ENCODE data around the gene EIF2S3. TPM values are rescaled to one million over a fixed set of nuclear protein-coding genes. Genes with fewer than 3 reads are reported as not detected.
"Not testable (repeated sequence)": the region's sequence is repeated elsewhere in the genome, so short reads cannot be mapped to it uniquely, and the experiment has no call there.

EIF2S3 gene
- total RNA-seq, 2 experiments from 2014 or later: 316 to 336 TPM

- Mint-ChIP-seq H3K36me3 (ENCODE audit: low read depth) (peaks cover 20% of the 10 kb centered on the region), H3K4me1 (peaks cover 27% of the 10 kb centered on the region), H3K4me3 (peak overlapping the region; percentile 83), H3K27ac (peak overlapping the region; percentile 83), H3K9me3 (ENCODE audit: low read depth) (no peaks in the 10 kb centered on the region), H3K27me3 (no peaks in the 10 kb centered on the region)
- no peak for ATAC-seq
- no peak for DNase-seq
- POLR2A ChIA-PET: interaction anchor here (4.3 kb wide), 1 partner anchor 30 kb away, joined by 31 read pairs; the partner anchor contains the start of gene EIF2S3
- intact Hi-C loops (cut with DNase I, micrococcal nuclease): loop anchor here (2.0 to 10.0 kb wide), 5 partner anchors 57 to 359 kb away; partner anchors contain the start of genes CXorf58 (in 1 of the 2) and PRDX4 (in 1 of the 2)
- CTCF ChIA-PET: interaction anchor here (0.5 to 4.2 kb wide), 3 partner anchors 9 to 126 kb away, joined by 3 to 32 read pairs (median 3); partner anchors contain the start of gene EIF2S3
Observed at GRCh38 chrX:24023972-24024669, 30.6 kb upstream of the EIF2S3 start.

DNA sequence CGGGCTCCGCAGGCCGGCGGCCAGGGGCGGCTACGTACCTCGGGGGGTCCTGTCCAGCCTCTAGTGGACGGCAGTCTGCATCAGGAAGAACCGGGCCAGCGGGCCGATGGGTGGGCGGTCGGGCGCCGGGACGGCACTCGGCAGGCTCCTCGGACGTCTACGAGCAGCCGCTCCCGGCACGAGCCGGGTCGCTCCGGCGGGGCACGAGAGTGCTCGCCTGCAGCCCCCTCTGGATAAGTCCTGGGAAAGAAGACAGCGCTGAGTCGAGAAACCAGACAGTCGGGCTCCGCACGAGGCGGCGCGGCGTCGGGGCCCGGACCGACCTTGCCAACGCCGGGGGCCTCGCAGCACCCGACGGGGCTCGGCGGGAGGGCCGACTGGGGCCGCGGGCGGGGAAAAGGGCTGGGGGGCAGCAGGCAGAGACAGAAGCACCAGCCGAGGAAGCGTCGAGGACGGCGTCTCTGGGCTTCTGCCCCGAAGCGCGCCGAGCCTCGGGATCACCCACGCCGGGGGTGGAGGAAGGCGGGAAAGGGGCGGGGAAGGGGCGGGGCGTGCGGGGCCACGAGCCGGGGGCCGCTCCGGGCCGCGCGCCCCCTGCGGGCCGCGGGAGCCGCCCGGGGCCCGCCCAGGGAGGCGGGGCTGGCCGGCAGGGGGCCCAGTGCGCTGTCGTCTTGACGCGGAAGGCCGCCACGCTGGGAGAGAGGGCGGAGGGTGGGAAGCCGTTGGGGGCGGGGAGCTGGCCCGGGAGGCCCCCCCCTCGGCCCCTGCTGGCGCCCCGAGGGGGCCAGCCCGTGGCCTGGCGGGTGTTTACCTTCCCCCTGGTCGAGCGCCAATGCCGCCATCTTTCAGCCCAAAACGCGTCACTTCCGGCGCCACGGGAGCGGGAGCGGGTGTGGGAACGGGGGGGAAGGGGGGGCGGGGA lies 29.7 kb upstream of the EIF2S3 start:
- Mint-ChIP-seq H3K9me3 (ENCODE audit: low read depth) (no peaks in the 10 kb centered on the region), H3K27ac (peak overlapping the region; percentile 58)

GRCh38 chrX:24025741-24026403 lies 28.9 kb upstream of the EIF2S3 start:
- peaks cover 13% of the 10 kb centered on the region for H3K4me1 Mint-ChIP-seq
- peak; percentile 27 for ATAC-seq
- intact Hi-C loops (cut with DNase I, micrococcal nuclease): loop anchor here (1.0 to 10.0 kb wide), 11 partner anchors 28 to 361 kb away; partner anchors contain the start of genes CXorf58 (in 2 of the 2), EIF2S3 (in 2 of the 2), PRDX4 (in 1 of the 2) and SAT1 (in 1 of the 2)
- H3K27ac Mint-ChIP-seq: peak overlapping the region; percentile 86
- no peaks in the 10 kb centered on the region for H3K9me3 Mint-ChIP-seq (ENCODE audit: low read depth)
- CTCF ChIA-PET: interaction anchor here (1.1 to 4.2 kb wide), 3 partner anchors 29 to 118 kb away, joined by 4 to 32 read pairs (median 10); partner anchors contain the start of genes APOO, CXorf58 and EIF2S3
- peak overlapping the region; percentile 83 for H3K4me3 Mint-ChIP-seq
- H3K27me3 Mint-ChIP-seq: no peaks in the 10 kb centered on the region
- POLR2A ChIA-PET: interaction anchor here (0.7 to 4.3 kb wide), 4 partner anchors 16 to 243 kb away, joined by 3 to 31 read pairs (median 4); partner anchors contain the start of genes EIF2S3 and SAT1
- H3K36me3 Mint-ChIP-seq (ENCODE audit: low read depth): peaks cover 14% of the 10 kb centered on the region
- no peak for DNase-seq

More for the DNA sequence above, 29.7 kb upstream of the EIF2S3 start:
- Mint-ChIP-seq H3K4me3 (peak overlapping the region; percentile 83), H3K27me3 (no peaks in the 10 kb centered on the region), H3K36me3 (ENCODE audit: low read depth) (peaks cover 14% of the 10 kb centered on the region), H3K4me1 (peaks cover 19% of the 10 kb centered on the region)
- intact Hi-C loops (cut with DNase I, micrococcal nuclease): loop anchor here (1.0 to 10.0 kb wide), 11 partner anchors 29 to 360 kb away; partner anchors contain the start of genes CXorf58 (in 2 of the 2), EIF2S3 (in 1 of the 2), PRDX4 (in 1 of the 2) and SAT1 (in 1 of the 2)
- ATAC-seq (peak; percentile 89), DNase-seq (peak; percentile 91)
- ChIA-PET CTCF (interaction anchor here (1.1 to 4.2 kb wide), 2 partner anchors 29 to 93 kb away, joined by 4 to 32 read pairs; partner anchors contain the start of gene EIF2S3), POLR2A (interaction anchor here (1.2 to 4.3 kb wide), 2 partner anchors 29 to 242 kb away, joined by 3 to 31 read pairs; partner anchors contain the start of genes EIF2S3 and SAT1)

- Mint-ChIP-seq H3K36me3 (ENCODE audit: low read depth) (peaks cover 12% of the 10 kb centered on the region), H3K27ac (peak overlapping the region; percentile 86), H3K27me3 (no peaks in the 10 kb centered on the region), H3K4me1 (peaks cover 7% of the 10 kb centered on the region), H3K9me3 (ENCODE audit: low read depth) (no peaks in the 10 kb centered on the region), H3K4me3 (peak overlapping the region; percentile 83)
- ChIA-PET CTCF (interaction anchor here (1.1 to 4.2 kb wide), 3 partner anchors 28 to 119 kb away, joined by 4 to 32 read pairs (median 10); partner anchors contain the start of genes APOO, CXorf58 and EIF2S3), POLR2A (interaction anchor here (0.7 to 4.3 kb wide), 4 partner anchors 17 to 243 kb away, joined by 3 to 31 read pairs (median 4); partner anchors contain the start of genes EIF2S3 and SAT1)
- ATAC-seq (no peak), DNase-seq (no peak)
- intact Hi-C loops (cut with DNase I, micrococcal nuclease): loop anchor here in 1 of 2 experiments (1.0 to 10.0 kb wide), 2 partner anchors 28 to 362 kb away; partner anchors contain the start of genes EIF2S3 and PRDX4
Observed at GRCh38 chrX:24026432-24026831, 28.3 kb upstream of the EIF2S3 start.

DNA sequence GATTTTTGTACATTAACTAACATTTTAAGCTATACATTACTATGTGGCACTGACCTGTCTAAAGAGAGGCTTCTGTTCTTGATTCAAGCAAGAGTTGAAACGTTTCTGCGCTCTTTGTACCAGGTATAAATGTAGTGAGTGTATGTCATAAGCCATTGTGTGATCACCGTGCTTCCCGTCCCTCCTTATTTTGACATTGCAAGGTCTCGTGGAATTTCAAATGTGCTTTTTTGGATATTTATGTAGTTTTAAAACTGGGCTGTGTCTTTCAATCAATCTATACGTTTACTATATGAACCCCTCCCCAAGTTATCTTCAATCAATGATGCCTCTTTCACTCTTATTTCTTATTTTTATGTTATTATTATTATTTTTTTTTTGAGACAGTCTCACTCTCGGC lies 27.7 kb upstream of the EIF2S3 start, which contains the start of gene KLHL15:
Gene KLHL15 (minus strand): TSS at position 101 of the 400 bp plus-strand sequence. CDS start 20,493 bp downstream, outside the sequence.
- peaks cover 3% of the 10 kb centered on the region for H3K4me1 Mint-ChIP-seq
- no peaks in the 10 kb centered on the region for H3K27me3 Mint-ChIP-seq
- peak within 1 kb of the TSS; percentile 86 for H3K27ac Mint-ChIP-seq
- H3K36me3 Mint-ChIP-seq (ENCODE audit: low read depth): peaks cover 8% of the 10 kb centered on the region
- ATAC-seq: no peak
- ChIA-PET CTCF (interaction anchor here (1.8 to 4.2 kb wide), 2 partner anchors 27 to 119 kb away, joined by 10 to 32 read pairs; partner anchors contain the start of genes APOO, CXorf58 and EIF2S3), POLR2A (interaction anchor here (1.3 to 4.3 kb wide), 2 partner anchors 23 to 27 kb away, joined by 4 to 31 read pairs; partner anchors contain the start of gene EIF2S3)
- intact Hi-C loops (cut with DNase I, micrococcal nuclease): loop anchor here in 1 of 2 experiments (10.0 kb wide), 1 partner anchor 362 kb away; the partner anchor contains the start of gene PRDX4
- H3K4me3 Mint-ChIP-seq: peak within 1 kb of the TSS; percentile 83
- no peak for DNase-seq
- H3K9me3 Mint-ChIP-seq (ENCODE audit: low read depth): no peaks in the 10 kb centered on the region

DNA sequence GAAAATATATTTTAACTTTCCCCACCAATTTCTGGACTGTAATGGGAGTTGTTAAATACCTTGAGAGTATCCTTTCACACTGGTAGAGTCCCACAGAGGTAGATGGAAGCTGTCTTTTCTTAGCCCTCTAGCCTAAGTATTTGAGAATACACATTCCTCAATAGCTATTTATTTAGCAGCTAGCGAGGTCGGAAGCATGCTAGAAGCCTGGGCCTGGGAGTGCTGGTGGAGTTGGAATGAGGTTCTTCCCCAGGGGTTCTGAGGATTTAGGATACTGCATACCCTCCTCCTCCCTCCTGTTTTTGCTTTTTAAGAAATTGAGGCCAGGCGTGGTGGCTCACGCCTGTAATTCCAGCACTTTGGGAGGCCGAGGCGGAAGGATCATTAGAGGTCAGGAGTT lies 26.8 kb upstream of the EIF2S3 start:
- no peaks in the 10 kb centered on the region for H3K27me3 Mint-ChIP-seq
- no peak overlapping the region for H3K4me3 Mint-ChIP-seq
- POLR2A ChIA-PET: interaction anchor here (0.6 to 4.3 kb wide), 2 partner anchors 27 to 223 kb away, joined by 5 to 31 read pairs; partner anchors contain the start of gene EIF2S3
- H3K4me1 Mint-ChIP-seq: peaks cover 2% of the 10 kb centered on the region
- peaks cover 6% of the 10 kb centered on the region for H3K36me3 Mint-ChIP-seq (ENCODE audit: low read depth)
- H3K9me3 Mint-ChIP-seq (ENCODE audit: low read depth): no peaks in the 10 kb centered on the region
- no peak for ATAC-seq
- H3K27ac Mint-ChIP-seq: no peak overlapping the region
- CTCF ChIA-PET: interaction anchor here (0.6 kb wide), 1 partner anchor 272 kb away, joined by 3 read pairs; no protein-coding TSS in a partner anchor
- DNase-seq: no peak
- intact Hi-C loops (cut with DNase I, micrococcal nuclease): loop anchor here in 1 of 2 experiments (10.0 kb wide), 1 partner anchor 363 kb away; the partner anchor contains the start of gene PRDX4

DNA sequence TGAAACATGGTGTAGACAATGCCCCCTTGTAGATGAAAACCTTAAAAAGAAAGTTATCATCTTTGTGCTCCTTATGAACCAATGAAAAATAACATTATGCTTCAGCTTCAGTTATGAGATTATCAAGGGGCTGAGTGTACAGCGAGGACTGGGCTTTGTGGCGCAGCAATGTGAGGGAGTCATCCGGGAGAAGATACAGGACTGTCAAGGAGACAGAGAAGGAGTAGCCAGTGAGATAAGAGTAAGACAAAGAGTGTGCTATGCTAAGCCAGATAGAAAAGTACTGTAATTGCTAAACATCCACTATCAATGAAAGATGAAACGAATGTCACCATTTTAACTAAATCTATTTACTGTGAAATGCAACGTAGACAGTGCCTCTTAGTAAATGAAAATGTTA lies 24.2 kb upstream of the EIF2S3 start:
- no peak for ATAC-seq
- DNase-seq: no peak
- ChIA-PET CTCF (interaction anchor here (1.3 kb wide), 1 partner anchor 24 kb away, joined by 3 read pairs; no protein-coding TSS in a partner anchor), POLR2A (no interaction called here)
- Mint-ChIP-seq H3K27ac (no peak overlapping the region), H3K9me3 (ENCODE audit: low read depth) (no peaks in the 10 kb centered on the region), H3K4me1 (no peaks in the 10 kb centered on the region), H3K36me3 (ENCODE audit: low read depth) (no peaks in the 10 kb centered on the region), H3K4me3 (no peak overlapping the region), H3K27me3 (no peaks in the 10 kb centered on the region)
- intact Hi-C loops (cut with DNase I, micrococcal nuclease): no loop called here

DNA sequence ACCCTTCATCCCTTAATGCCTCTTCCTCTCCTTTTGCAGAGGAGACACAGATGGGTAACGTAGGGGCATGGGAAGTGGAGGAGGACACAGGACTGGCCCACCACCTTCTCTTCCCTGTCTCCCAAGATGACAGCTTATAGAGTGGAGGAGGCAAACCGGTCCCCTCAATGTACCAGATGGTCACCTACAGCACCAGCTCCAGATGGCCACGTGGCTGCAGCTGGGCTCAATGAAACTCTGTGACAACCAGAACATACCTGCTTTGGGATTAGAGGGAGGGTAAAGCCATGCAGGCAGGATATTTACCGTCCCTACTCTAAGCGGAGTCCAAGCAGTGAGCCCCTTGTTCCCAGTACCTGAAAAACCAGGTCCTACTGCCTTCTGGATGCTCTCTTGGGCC lies 20.3 kb upstream of the EIF2S3 start:
- Mint-ChIP-seq H3K27me3 (no peaks in the 10 kb centered on the region), H3K4me3 (no peak overlapping the region), H3K9me3 (ENCODE audit: low read depth) (no peaks in the 10 kb centered on the region), H3K4me1 (no peaks in the 10 kb centered on the region), H3K27ac (no peak overlapping the region), H3K36me3 (ENCODE audit: low read depth) (no peaks in the 10 kb centered on the region)
- intact Hi-C loops (cut with DNase I, micrococcal nuclease): no loop called here
- ChIA-PET CTCF (interaction anchor here (0.6 kb wide), 1 partner anchor 167 kb away, joined by 4 read pairs; no protein-coding TSS in a partner anchor), POLR2A (no interaction called here)
- DNase-seq (no peak), ATAC-seq (no peak)

GRCh38 chrX:24037729-24038128 lies 17.0 kb upstream of the EIF2S3 start:
- no peaks in the 10 kb centered on the region for H3K4me1 Mint-ChIP-seq
- CTCF ChIA-PET: no interaction called here
- intact Hi-C loops (cut with DNase I, micrococcal nuclease): no loop called here
- no peak overlapping the region for H3K27ac Mint-ChIP-seq
- no peaks in the 10 kb centered on the region for H3K9me3 Mint-ChIP-seq (ENCODE audit: low read depth)
- POLR2A ChIA-PET: no interaction called here
- no peaks in the 10 kb centered on the region for H3K36me3 Mint-ChIP-seq (ENCODE audit: low read depth)
- ATAC-seq (no peak), DNase-seq (no peak)
- no peak overlapping the region for H3K4me3 Mint-ChIP-seq
- no peaks in the 10 kb centered on the region for H3K27me3 Mint-ChIP-seq

DNA sequence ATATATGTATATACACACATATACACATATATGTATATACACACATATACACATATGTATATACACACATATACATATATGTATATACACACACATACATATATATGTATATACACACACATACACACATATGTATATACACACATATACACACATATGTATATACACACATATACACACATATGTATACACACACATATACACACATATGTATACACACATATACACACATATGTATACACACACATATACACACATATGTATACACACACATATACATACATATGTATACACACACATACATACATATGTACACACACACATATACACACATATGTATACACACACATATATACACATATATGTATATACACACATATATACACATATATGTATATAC lies 8.7 kb upstream of the EIF2S3 start:
- CTCF ChIA-PET; H3K27ac Mint-ChIP-seq; H3K9me3 Mint-ChIP-seq (ENCODE audit: low read depth); H3K4me3 Mint-ChIP-seq; ATAC-seq; H3K4me1 Mint-ChIP-seq; H3K36me3 Mint-ChIP-seq (ENCODE audit: low read depth); POLR2A ChIA-PET; intact Hi-C loops (cut with DNase I, micrococcal nuclease); DNase-seq; H3K27me3 Mint-ChIP-seq: not testable (repeated sequence)
